Liver (tissue), 9 donors: ENCODE results near the gene PCYT2. TPM values are rescaled to one million over a fixed set of nuclear protein-coding genes. Genes with fewer than 3 reads are reported as not detected.

Experiments
- DNase-seq: peaks from one replicate; pipeline ENCODE4 v3.0.0-alpha.2; 2017; ENCODE audit warnings: low spot score
- H3K27ac ChIP-seq, 2 donors: one replicate each; pipeline ENCODE4 v1.7.0; 2013; ENCODE audit warnings: inconsistent platforms in 2 of 2, low read length in 2 of 2, control low read depth in 1 of 2, low read depth in 1 of 2, mild to moderate bottlenecking in 1 of 2
- H3K27me3 ChIP-seq, 4 donors: one replicate each; pipeline versions ENCODE4 v1.6.1 to v1.7.0; 2013; ENCODE audit warnings: low read length in 3 of 4, inconsistent platforms in 1 of 4, mild to moderate bottlenecking in 1 of 4, moderate library complexity in 1 of 4; ENCODE audit not compliant: control insufficient read depth in 4 of 4, insufficient read depth in 4 of 4
- H3K36me3 ChIP-seq, 4 donors: one replicate each; pipeline versions ENCODE4 v1.6.1 to v1.7.0; 2013; ENCODE audit warnings: low read length in 3 of 4, mild to moderate bottlenecking in 3 of 4, low read depth in 1 of 4, moderate library complexity in 1 of 4; ENCODE audit not compliant: control insufficient read depth in 4 of 4, insufficient read depth in 3 of 4
- H3K4me1 ChIP-seq, 4 donors: one replicate each; pipeline versions ENCODE4 v1.6.1 to v1.7.0; 2013; ENCODE audit warnings: low read length in 3 of 4, mild to moderate bottlenecking in 3 of 4, moderate library complexity in 1 of 4; ENCODE audit not compliant: control insufficient read depth in 4 of 4, insufficient read depth in 4 of 4
- H3K4me3 ChIP-seq, 3 donors: one replicate each; pipeline versions ENCODE4 v1.6.1 to v1.7.0; 2013; ENCODE audit warnings: low read length in 3 of 3, control low read depth in 1 of 3, low read depth in 1 of 3, mild to moderate bottlenecking in 1 of 3
- H3K9ac ChIP-seq, 2 donors: one replicate each; pipeline ENCODE4 v1.7.0; 2013; ENCODE audit warnings: low read length in 2 of 2, mild to moderate bottlenecking in 2 of 2, moderate library complexity in 2 of 2, control low read depth in 1 of 2, low read depth in 1 of 2
- H3K9me3 ChIP-seq, 4 donors: one replicate each; pipeline versions ENCODE4 v1.6.1 to v1.7.0; 2013; ENCODE audit warnings: low read length in 3 of 4; ENCODE audit not compliant: control insufficient read depth in 4 of 4
- ATF3 ChIP-seq: IDR thresholded peaks from 2 replicates; pipeline ENCODE4 v1.6.1; 2016; ENCODE audit warnings: antibody characterized with exemption
- EGR1 ChIP-seq, 2 donors: IDR thresholded peaks; 2 replicates each; pipeline ENCODE4 v1.6.1; 2016 to 2018; ENCODE audit warnings: antibody characterized with exemption in 2 of 2, low read depth in 2 of 2
- HNF4A ChIP-seq, 2 donors: conservative IDR thresholded peaks; 2 replicates each; pipeline ENCODE4 v1.6.1; 2016; ENCODE audit warnings: antibody characterized with exemption in 2 of 2, mild to moderate bottlenecking in 2 of 2
- HNF4G ChIP-seq: IDR thresholded peaks from 2 replicates; pipeline ENCODE4 v1.6.1; 2016; ENCODE audit warnings: antibody characterized with exemption
- JUND ChIP-seq, 2 donors: IDR thresholded peaks; 2 replicates each; pipeline ENCODE4 v1.6.1; 2016; ENCODE audit warnings: antibody characterized with exemption in 2 of 2
- NR2F2 ChIP-seq: IDR thresholded peaks from 2 replicates; pipeline ENCODE4 v1.6.1; 2016; ENCODE audit warnings: antibody characterized with exemption
- REST ChIP-seq: IDR thresholded peaks from 2 replicates; pipeline ENCODE4 v1.6.1; 2016; ENCODE audit warnings: antibody characterized with exemption, mild to moderate bottlenecking
- RXRA ChIP-seq, 2 donors: IDR thresholded peaks; 2 replicates each; pipeline ENCODE4 v1.6.1; 2017 to 2018; ENCODE audit warnings: antibody characterized with exemption in 2 of 2, mild to moderate bottlenecking in 1 of 2
- SP1 ChIP-seq: IDR thresholded peaks from 2 replicates; pipeline ENCODE4 v1.6.1; 2018; ENCODE audit warnings: antibody characterized with exemption, mild to moderate bottlenecking
- YY1 ChIP-seq: IDR thresholded peaks from 2 replicates; pipeline ENCODE4 v1.6.1; 2016; ENCODE audit warnings: antibody characterized with exemption, mild to moderate bottlenecking
- WGBS: extraction: QIAGEN DNeasy Blood & Tissue Kit; methylation state at CpG from one replicate; pipeline ENCODE4 v1.1.7; 2013; 5-methylcytosine and 5-hydroxymethylcytosine counted together
- polyA plus RNA-seq, 2 donors: library from polyadenylated mRNA; stranded (reverse) in 1 of 2; unstranded in 1 of 2; fragments of 200-250 nt in 1 of 2; fragments of >200 nt in 1 of 2; fragmentation: Nextera tagmentation in 1 of 2; extraction: Ambion mirVana in 1 of 2; gene quantifications; one replicate each; pipeline versions ENCODE4 v1.2.1 to v1.2.3, GENCODE V29; 2013 to 2015
- total RNA-seq, 2 donors: library from RNA; depleted of rRNA; stranded (reverse); fragments of >200 nt; gene quantifications; one replicate each; pipeline ENCODE4 v1.2.3, GENCODE V29; 2014
- TF ChIP-seq, protein P1 (sequence below): IDR thresholded peaks from 2 replicates; pipeline ENCODE4 v1.6.1; 2016; ENCODE audit warnings: antibody characterized with exemption
- TF ChIP-seq, protein P2 (sequence below): IDR thresholded peaks from 2 replicates; pipeline ENCODE4 v1.6.1; 2016; ENCODE audit warnings: antibody characterized with exemption
- TF ChIP-seq, protein P3 (sequence below): fragments of 150-350 bp; IDR thresholded peaks from 2 replicates; pipeline ENCODE4 v1.5.1; 2017; ENCODE audit warnings: improper control_type of control experiment, low read depth, low read length; ENCODE audit not compliant: missing input control
- donor health status: healthy.
- donor health status: healthy.
- donor health status: healthy.
- donor health status: healthy.
- donor health status: healthy.

Gene PCYT2
- total and polyA plus RNA-seq, 4 donors = 63.9 to 101 (median 88.4) TPM

GRCh38 chr17:81925860-81926450, 14.8 kb upstream of the PCYT2 start:
- H3K9ac ChIP-seq = no peak overlapping the region
- no peak for DNase-seq
- no peaks in the 10 kb centered on the region for H3K27me3 ChIP-seq
- peak overlapping the region; percentile 91 to 96 for H3K27ac ChIP-seq
- H3K36me3 ChIP-seq = peaks cover 0 to 4% (median 2%) of the 10 kb centered on the region in 4 donors
- H3K9me3 ChIP-seq = no peaks in the 10 kb centered on the region
- H3K4me1 ChIP-seq = peaks cover 34 to 80% (median 53%) of the 10 kb centered on the region in 4 donors
- WGBS = 54% methylated on average over 10 of the region's 10 CpGs
- TF ChIP-seq NR2F2 = no peak
- TF ChIP-seq EGR1 (IDR thresholded peaks at IDR 0.05; ENCODE audit: low read depth in 2 of 2) = no peak
- TF ChIP-seq REST = no peak
- TF ChIP-seq, protein P1, sequence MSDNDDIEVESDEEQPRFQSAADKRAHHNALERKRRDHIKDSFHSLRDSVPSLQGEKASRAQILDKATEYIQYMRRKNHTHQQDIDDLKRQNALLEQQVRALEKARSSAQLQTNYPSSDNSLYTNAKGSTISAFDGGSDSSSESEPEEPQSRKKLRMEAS = no peak
- no peak for TF ChIP-seq ATF3
- no peak for TF ChIP-seq YY1
- no peak for TF ChIP-seq HNF4G
- H3K4me3 ChIP-seq = peak overlapping the region; percentile 63 to 93 (median 75)

GRCh38 chr17:81924557-81925532, 13.6 kb upstream of the PCYT2 start:
- peaks cover 34 to 76% (median 50%) of the 10 kb centered on the region in 4 donors for H3K4me1 ChIP-seq
- 48% methylated on average over 21 of the region's 21 CpGs for WGBS
- H3K9ac ChIP-seq = peak overlapping the region in 1 of 2 donors; percentile 5

More at GRCh38 chr17:81924557-81925532, 13.6 kb upstream of the PCYT2 start:
- Histone ChIP-seq H3K27me3 (no peaks in the 10 kb centered on the region), H3K27ac (peak overlapping the region; percentile 71), H3K9me3 (no peaks in the 10 kb centered on the region), H3K4me3 (peak overlapping the region in 1 of 3 donors; percentile 15), H3K36me3 (peaks cover 0 to 4% (median 2%) of the 10 kb centered on the region in 4 donors)
- DNase-seq = peak; percentile 68
- TF ChIP-seq ATF3 = no peak
- no peak for TF ChIP-seq YY1
- TF ChIP-seq, protein P2, sequence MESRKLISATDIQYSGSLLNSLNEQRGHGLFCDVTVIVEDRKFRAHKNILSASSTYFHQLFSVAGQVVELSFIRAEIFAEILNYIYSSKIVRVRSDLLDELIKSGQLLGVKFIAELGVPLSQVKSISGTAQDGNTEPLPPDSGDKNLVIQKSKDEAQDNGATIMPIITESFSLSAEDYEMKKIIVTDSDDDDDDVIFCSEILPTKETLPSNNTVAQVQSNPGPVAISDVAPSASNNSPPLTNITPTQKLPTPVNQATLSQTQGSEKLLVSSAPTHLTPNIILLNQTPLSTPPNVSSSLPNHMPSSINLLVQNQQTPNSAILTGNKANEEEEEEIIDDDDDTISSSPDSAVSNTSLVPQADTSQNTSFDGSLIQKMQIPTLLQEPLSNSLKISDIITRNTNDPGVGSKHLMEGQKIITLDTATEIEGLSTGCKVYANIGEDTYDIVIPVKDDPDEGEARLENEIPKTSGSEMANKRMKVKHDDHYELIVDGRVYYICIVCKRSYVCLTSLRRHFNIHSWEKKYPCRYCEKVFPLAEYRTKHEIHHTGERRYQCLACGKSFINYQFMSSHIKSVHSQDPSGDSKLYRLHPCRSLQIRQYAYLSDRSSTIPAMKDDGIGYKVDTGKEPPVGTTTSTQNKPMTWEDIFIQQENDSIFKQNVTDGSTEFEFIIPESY = no peak
- peak; percentile 14 to 57 for TF ChIP-seq RXRA (IDR thresholded peaks at IDR 0.05)
- TF ChIP-seq, protein P3, sequence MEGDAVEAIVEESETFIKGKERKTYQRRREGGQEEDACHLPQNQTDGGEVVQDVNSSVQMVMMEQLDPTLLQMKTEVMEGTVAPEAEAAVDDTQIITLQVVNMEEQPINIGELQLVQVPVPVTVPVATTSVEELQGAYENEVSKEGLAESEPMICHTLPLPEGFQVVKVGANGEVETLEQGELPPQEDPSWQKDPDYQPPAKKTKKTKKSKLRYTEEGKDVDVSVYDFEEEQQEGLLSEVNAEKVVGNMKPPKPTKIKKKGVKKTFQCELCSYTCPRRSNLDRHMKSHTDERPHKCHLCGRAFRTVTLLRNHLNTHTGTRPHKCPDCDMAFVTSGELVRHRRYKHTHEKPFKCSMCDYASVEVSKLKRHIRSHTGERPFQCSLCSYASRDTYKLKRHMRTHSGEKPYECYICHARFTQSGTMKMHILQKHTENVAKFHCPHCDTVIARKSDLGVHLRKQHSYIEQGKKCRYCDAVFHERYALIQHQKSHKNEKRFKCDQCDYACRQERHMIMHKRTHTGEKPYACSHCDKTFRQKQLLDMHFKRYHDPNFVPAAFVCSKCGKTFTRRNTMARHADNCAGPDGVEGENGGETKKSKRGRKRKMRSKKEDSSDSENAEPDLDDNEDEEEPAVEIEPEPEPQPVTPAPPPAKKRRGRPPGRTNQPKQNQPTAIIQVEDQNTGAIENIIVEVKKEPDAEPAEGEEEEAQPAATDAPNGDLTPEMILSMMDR = no peak
- TF ChIP-seq REST = no peak
- TF ChIP-seq HNF4A (conservative IDR thresholded peaks at IDR 0.05) = peak; percentile 47 to 67
- TF ChIP-seq SP1 = peak; percentile 38
- no peak for TF ChIP-seq NR2F2
- no peak for TF ChIP-seq JUND (IDR thresholded peaks at IDR 0.05)
